Neural cell (in vitro differentiated cells): ENCODE data around the gene ZNF521.

Source experiments
- CTCF ChIP-seq: fragments of 450-650 bp; IDR thresholded peaks from 2 replicates; pipeline ENCODE4 v1.5.1; 2014; ENCODE audit warnings: antibody characterized with exemption, mild to moderate bottlenecking, moderate library complexity; ENCODE audit not compliant: poor library complexity, severe bottlenecking
- EP300 ChIP-seq: fragments of 450-650 bp; conservative IDR thresholded peaks from 2 replicates; pipeline ENCODE4 v1.6.1; 2014; ENCODE audit warnings: antibody characterized with exemption, mild to moderate bottlenecking, moderate library complexity; ENCODE audit not compliant: poor library complexity, severe bottlenecking
- EZH2 ChIP-seq: fragments of 200-600, 300-800 bp; shearing (Covaris generic), sonication (generic); IDR thresholded peaks from 2 replicates; pipeline ENCODE4 v1.6.1; 2014; ENCODE audit warnings: antibody characterized with exemption, low read length, borderline replicate concordance, mild to moderate bottlenecking; ENCODE audit not compliant: insufficient read depth, poor library complexity, severe bottlenecking
- MXI1 ChIP-seq: fragments of 450-650 bp; conservative IDR thresholded peaks from 2 replicates; pipeline ENCODE4 v1.6.1; 2014; ENCODE audit warnings: antibody characterized with exemption, mild to moderate bottlenecking; ENCODE audit not compliant: poor library complexity, severe bottlenecking
- POLR2AphosphoS5 ChIP-seq: IDR thresholded peaks from 2 replicates; pipeline ENCODE4 v1.6.1; 2012
- RAD21 ChIP-seq: fragments of 450-650 bp; conservative IDR thresholded peaks from 2 replicates; pipeline ENCODE4 v1.6.1; 2014; ENCODE audit warnings: antibody characterized with exemption, mild to moderate bottlenecking, moderate library complexity
- SMC3 ChIP-seq: fragments of 450-650 bp; conservative IDR thresholded peaks from 2 replicates; pipeline ENCODE4 v1.6.1; 2014; ENCODE audit warnings: antibody characterized with exemption, mild to moderate bottlenecking, moderate library complexity; ENCODE audit not compliant: poor library complexity
- TAF1 ChIP-seq: IDR thresholded peaks from 2 replicates; pipeline ENCODE4 v1.6.1; 2012; ENCODE audit warnings: low read depth
- TF ChIP-seq, protein P1 (sequence below): IDR thresholded peaks from 2 replicates; pipeline ENCODE4 v1.6.1; 2012; ENCODE audit warnings: borderline replicate concordance

DNA sequence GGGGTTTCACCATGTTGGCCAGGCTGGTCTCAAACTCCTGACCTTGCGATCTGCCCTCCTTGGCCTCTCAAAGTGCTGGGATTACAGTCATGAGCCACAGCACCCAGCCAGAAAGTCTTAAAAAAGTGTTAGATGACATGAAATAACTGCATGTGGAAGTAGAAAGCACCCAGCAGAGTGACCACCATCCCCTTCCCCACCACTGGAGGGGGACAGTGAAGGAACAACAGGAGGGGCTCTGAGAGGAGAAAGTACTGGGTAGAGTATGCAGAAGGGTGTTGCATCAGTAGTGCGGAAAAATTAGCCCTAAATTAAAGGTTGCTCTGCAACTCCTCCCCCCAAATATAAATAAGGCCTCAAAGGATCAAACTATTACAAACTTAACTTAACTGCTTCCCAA, 230.5 kb downstream of the ZNF521 start:
- no peak for TF ChIP-seq RAD21
- no peak for TF ChIP-seq EZH2
- TF ChIP-seq CTCF, result no peak
- TF ChIP-seq EP300, result no peak
- no peak for TF ChIP-seq MXI1
- TF ChIP-seq POLR2AphosphoS5, result no peak
- TF ChIP-seq, protein P1, sequence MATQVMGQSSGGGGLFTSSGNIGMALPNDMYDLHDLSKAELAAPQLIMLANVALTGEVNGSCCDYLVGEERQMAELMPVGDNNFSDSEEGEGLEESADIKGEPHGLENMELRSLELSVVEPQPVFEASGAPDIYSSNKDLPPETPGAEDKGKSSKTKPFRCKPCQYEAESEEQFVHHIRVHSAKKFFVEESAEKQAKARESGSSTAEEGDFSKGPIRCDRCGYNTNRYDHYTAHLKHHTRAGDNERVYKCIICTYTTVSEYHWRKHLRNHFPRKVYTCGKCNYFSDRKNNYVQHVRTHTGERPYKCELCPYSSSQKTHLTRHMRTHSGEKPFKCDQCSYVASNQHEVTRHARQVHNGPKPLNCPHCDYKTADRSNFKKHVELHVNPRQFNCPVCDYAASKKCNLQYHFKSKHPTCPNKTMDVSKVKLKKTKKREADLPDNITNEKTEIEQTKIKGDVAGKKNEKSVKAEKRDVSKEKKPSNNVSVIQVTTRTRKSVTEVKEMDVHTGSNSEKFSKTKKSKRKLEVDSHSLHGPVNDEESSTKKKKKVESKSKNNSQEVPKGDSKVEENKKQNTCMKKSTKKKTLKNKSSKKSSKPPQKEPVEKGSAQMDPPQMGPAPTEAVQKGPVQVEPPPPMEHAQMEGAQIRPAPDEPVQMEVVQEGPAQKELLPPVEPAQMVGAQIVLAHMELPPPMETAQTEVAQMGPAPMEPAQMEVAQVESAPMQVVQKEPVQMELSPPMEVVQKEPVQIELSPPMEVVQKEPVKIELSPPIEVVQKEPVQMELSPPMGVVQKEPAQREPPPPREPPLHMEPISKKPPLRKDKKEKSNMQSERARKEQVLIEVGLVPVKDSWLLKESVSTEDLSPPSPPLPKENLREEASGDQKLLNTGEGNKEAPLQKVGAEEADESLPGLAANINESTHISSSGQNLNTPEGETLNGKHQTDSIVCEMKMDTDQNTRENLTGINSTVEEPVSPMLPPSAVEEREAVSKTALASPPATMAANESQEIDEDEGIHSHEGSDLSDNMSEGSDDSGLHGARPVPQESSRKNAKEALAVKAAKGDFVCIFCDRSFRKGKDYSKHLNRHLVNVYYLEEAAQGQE, result no peak
- no peak for TF ChIP-seq TAF1
- no peak for TF ChIP-seq SMC3
